Hepatocyte (in vitro differentiated cells): ENCODE data around the gene HLA-DRB5.

ENCODE experiments used
- EZH2 ChIP-seq: fragments of 200-600 bp; sonication (generic); IDR thresholded peaks from 2 replicates; pipeline ENCODE4 v1.6.1; 2016; ENCODE audit warnings: antibody characterized with exemption, mild to moderate bottlenecking, borderline replicate concordance
- EZH2phosphoT487 ChIP-seq: fragments of 200-600 bp; sonication (generic); IDR thresholded peaks from one replicate; pipeline ENCODE4 v1.6.1; 2018; ENCODE audit warnings: antibody characterized with exemption, mild to moderate bottlenecking, low read depth, moderate library complexity; ENCODE audit not compliant: unreplicated experiment, severe bottlenecking
- TF ChIP-seq, protein P1 (sequence below): fragments of 200-600 bp; sonication (generic); IDR thresholded peaks from 2 replicates; pipeline ENCODE4 v1.5.1; 2016; ENCODE audit warnings: antibody characterized with exemption, mild to moderate bottlenecking; ENCODE audit not compliant: poor library complexity

DNA sequence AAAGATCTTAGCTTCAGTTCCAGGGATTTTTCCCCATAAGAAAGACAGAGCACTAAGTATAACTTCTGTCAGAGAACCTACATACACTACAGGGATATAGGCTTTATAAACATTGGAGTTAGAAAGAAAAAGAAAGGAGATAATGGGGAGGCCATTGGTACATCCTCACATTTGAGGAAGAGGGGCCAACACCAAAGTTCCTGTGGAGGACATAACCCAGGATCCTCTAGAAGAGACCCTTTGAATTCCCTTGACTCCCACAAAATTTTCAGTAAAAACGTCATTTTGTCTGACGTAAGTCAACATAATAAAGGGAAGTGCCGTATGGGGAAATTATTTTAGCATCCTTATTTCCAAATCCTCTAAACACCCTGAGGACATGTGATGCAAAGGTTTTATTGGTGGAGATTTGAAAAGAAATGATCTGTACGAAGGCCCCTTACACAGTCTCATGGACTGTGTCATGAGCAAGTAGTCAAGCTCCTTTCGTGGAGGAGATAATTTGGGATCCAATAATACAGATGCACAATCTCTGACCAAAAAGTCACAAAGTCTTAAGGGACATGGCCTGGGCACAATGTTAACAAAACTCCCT, 57.2 kb downstream of the HLA-DRB5 start:
- TF ChIP-seq EZH2 (no peak), EZH2phosphoT487 (no peak)
- TF ChIP-seq, protein P1, sequence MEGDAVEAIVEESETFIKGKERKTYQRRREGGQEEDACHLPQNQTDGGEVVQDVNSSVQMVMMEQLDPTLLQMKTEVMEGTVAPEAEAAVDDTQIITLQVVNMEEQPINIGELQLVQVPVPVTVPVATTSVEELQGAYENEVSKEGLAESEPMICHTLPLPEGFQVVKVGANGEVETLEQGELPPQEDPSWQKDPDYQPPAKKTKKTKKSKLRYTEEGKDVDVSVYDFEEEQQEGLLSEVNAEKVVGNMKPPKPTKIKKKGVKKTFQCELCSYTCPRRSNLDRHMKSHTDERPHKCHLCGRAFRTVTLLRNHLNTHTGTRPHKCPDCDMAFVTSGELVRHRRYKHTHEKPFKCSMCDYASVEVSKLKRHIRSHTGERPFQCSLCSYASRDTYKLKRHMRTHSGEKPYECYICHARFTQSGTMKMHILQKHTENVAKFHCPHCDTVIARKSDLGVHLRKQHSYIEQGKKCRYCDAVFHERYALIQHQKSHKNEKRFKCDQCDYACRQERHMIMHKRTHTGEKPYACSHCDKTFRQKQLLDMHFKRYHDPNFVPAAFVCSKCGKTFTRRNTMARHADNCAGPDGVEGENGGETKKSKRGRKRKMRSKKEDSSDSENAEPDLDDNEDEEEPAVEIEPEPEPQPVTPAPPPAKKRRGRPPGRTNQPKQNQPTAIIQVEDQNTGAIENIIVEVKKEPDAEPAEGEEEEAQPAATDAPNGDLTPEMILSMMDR = no peak
